ENCODE measurements around the gene MC3R.

GRCh38 chr20:56207656-56208055 lies 40.9 kb upstream of the MC3R start:
- TF ChIP-seq EZH2 (IDR thresholded peaks at IDR 0.05): no peak
- no peak for TF ChIP-seq POLR2AphosphoS5 (IDR thresholded peaks at IDR 0.05; ENCODE audit: borderline replicate concordance, low read depth, low read length)

Measured in SK-N-MC (cell line).